Measurements from ENCODE around the gene TBC1D3B. TPM values are rescaled to one million over a fixed set of nuclear protein-coding genes. Genes with fewer than 3 reads are reported as not detected.
"Not testable (repeated sequence)": the region's sequence is repeated elsewhere in the genome, so short reads cannot be mapped to it uniquely, and the experiment has no call there.

TBC1D3B gene
- 10 to 100 TPM in 6 of 12 donors, 1 to 10 TPM in 5, not detected in 1; 3.8 to 24.8 (median 11.1) TPM for polyA plus RNA-seq (ENCODE audit: insufficient read length in 12 of 12)
- long read RNA-seq, donor 1: 0 reads
- long read RNA-seq, donor 2: 0 reads
- long read RNA-seq, donor 3: 0 reads
- long read RNA-seq, donor 4: 0 reads
- long read RNA-seq, donor 5: 0 reads
- long read RNA-seq, donor 6: 0 reads
- long read RNA-seq, donor 7: 0 reads
- long read RNA-seq, donor 8: 0 reads
- long read RNA-seq, donor 9: 0 reads
- long read RNA-seq, donor 10: 0 reads
- long read RNA-seq, donor 11: 0 reads

- not testable (repeated sequence) for DNase-seq
These were observed at the start of gene TBC1D3B for GRCh38 chr17:36176536-36176935. TBC1D3B (minus strand) TSS chr17:36176636; CDS start chr17:36175050, 1,586 bp downstream.

GRCh38 chr17:36222967-36223366 is 46.5 kb upstream of the TBC1D3B start:
- DNase-seq: not testable (repeated sequence)

- DNase-seq: not testable (repeated sequence)
These were observed 45.2 kb upstream of the TBC1D3B start for GRCh38 chr17:36221581-36222100.

GRCh38 chr17:36220737-36221580 is 44.5 kb upstream of the TBC1D3B start:
- DNase-seq: not testable (repeated sequence)

GRCh38 chr17:36219556-36219955 is 43.1 kb upstream of the TBC1D3B start:
- DNase-seq: not testable (repeated sequence)

GRCh38 chr17:36215406-36216308 is 39.2 kb upstream of the TBC1D3B start:
- DNase-seq: not testable (repeated sequence)

GRCh38 chr17:36214918-36215317 is 38.5 kb upstream of the TBC1D3B start:
- no peak for DNase-seq

- no peak for DNase-seq
These were observed 37.3 kb upstream of the TBC1D3B start for GRCh38 chr17:36213695-36214094.

GRCh38 chr17:36212966-36213365 is 36.5 kb upstream of the TBC1D3B start:
- DNase-seq: no peak

- DNase-seq: no peak
These were observed 35.8 kb upstream of the TBC1D3B start for GRCh38 chr17:36212272-36212605.

- DNase-seq: not testable (repeated sequence)
These were observed 35.2 kb upstream of the TBC1D3B start for GRCh38 chr17:36211484-36212271.

- DNase-seq: not testable (repeated sequence)
These were observed 34.2 kb upstream of the TBC1D3B start, which contains the start of gene CCL4L2 for GRCh38 chr17:36210439-36211211. CCL4L2 (plus strand) TSS chr17:36211063.

- DNase-seq: no peak
These were observed 33.1 kb upstream of the TBC1D3B start for GRCh38 chr17:36209575-36209974.

GRCh38 chr17:36207383-36207782 is 30.9 kb upstream of the TBC1D3B start:
- DNase-seq: not testable (repeated sequence)

- not testable (repeated sequence) for DNase-seq
These were observed 30.0 kb upstream of the TBC1D3B start for GRCh38 chr17:36206486-36206821.

- no peak for DNase-seq
These were observed 29.4 kb upstream of the TBC1D3B start for GRCh38 chr17:36205637-36206485.

- DNase-seq: no peak
These were observed 28.5 kb upstream of the TBC1D3B start for GRCh38 chr17:36204724-36205500.

- no peak for DNase-seq
These were observed 26.9 kb upstream of the TBC1D3B start for GRCh38 chr17:36203335-36203734.
